WI38 (cell line): ENCODE measurements around the gene IFT122.
"Not testable (repeated sequence)": the region's sequence is repeated elsewhere in the genome, so short reads cannot be mapped to it uniquely, and the experiment has no call there.

Experiments
- H3K4me3 ChIP-seq: 2 replicates; pipeline ENCODE4 v1.5.1; 2011; ENCODE audit warnings: low read depth, mild to moderate bottlenecking, control low read depth, low read length
- TF ChIP-seq, protein P1 (sequence below): IDR thresholded peaks from 2 replicates; pipeline ENCODE4 v1.5.1; 2012; ENCODE audit warnings: low read depth, mild to moderate bottlenecking, control low read depth, low read length

The IFT122 gene

DNA sequence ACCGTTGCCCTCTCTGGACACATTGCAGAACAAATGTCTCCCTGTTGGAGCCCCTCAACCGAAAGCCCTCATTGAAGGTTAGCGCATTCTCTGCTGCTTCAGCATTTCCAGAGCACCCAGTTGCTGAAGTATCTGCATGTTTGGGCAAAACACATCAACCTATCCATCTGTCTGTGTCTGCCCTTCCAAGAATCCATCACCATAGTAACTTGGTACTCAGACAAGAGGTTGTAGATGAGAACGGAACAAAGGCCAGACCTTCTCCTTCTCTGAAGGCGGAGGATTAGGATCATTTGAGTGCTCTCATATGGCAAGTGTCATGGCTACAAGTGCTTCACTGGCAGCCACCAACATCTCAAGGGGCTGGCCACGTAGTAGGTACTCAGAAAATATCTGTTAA is 65.3 kb downstream of the IFT122 start:
- no peak overlapping the region for H3K4me3 ChIP-seq
- TF ChIP-seq, protein P1, sequence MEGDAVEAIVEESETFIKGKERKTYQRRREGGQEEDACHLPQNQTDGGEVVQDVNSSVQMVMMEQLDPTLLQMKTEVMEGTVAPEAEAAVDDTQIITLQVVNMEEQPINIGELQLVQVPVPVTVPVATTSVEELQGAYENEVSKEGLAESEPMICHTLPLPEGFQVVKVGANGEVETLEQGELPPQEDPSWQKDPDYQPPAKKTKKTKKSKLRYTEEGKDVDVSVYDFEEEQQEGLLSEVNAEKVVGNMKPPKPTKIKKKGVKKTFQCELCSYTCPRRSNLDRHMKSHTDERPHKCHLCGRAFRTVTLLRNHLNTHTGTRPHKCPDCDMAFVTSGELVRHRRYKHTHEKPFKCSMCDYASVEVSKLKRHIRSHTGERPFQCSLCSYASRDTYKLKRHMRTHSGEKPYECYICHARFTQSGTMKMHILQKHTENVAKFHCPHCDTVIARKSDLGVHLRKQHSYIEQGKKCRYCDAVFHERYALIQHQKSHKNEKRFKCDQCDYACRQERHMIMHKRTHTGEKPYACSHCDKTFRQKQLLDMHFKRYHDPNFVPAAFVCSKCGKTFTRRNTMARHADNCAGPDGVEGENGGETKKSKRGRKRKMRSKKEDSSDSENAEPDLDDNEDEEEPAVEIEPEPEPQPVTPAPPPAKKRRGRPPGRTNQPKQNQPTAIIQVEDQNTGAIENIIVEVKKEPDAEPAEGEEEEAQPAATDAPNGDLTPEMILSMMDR: no peak

DNA sequence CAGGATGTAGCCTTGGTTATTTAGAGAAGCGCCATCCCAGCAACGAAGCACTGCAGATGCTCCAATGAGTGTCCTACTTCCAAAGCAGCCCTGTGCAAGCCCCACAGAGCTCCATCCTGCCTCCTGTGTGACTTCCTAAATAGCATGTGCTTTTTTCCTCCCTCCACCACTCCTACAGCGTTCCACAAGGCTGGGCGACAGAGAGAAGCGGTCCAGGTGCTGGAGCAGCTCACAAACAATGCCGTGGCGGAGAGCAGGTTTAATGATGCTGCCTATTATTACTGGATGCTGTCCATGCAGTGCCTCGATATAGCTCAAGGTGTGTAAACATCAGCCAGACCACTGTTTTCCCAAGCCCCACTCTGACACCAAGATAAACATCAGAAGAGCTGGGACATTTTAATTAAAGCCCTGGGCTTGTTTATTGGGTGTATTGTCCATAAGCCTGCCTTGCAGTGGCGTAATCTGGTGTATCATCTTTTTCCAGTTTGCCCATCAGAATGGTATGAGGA is 66.3 kb downstream of the IFT122 start:
- TF ChIP-seq, protein P1: no peak
- no peak overlapping the region for H3K4me3 ChIP-seq

DNA sequence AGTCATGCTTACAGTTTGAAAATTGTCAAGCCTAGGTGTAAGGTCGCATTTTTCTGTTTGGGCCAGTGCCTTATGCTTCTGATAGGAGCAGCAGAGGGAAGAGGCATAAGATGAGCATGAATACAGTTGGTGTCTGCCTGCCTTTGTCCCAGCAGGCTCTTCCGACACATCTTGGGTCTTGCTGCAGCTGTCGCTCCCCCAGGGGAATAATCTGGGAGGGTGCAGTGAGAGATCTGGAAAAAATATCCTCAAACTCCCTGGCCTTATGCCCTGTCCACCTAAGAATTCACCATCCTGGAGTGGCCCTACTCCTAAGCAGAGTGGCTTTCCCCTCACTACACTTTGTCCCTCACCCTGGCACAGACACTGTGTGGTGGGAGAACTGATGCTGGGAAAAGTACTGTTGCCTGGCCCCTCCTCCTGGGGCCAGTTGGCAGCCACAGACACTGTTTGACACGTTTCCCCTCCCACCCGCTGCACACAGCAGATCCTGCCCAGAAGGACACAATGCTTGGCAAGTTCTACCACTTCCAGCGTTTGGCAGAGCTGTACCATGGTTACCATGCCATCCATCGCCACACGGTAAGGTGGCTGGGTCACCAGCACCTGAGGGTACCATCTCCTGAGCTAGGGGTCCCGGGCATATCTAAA is 67.3 kb downstream of the IFT122 start:
- no peak overlapping the region for H3K4me3 ChIP-seq
- TF ChIP-seq, protein P1: no peak

DNA sequence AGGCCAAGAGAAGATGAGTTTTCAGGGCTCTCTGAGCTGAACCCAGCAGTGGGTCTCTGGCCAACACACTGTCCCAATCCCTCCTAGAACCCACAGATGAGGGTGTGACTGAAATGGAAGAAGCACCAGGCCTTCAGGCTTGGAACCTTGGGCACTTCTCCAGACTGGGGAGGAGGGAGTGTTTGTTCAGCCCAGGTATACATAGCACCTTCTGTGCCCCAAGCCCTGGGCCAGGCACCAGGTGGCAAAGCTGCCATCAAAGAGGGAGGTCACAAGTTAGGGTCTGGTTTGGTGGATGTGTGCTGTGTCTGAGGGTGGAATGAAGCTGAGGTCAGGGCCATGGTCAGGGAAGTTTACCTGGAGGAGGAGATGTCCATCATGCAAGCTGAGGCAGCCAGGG is 72.6 kb downstream of the IFT122 start:
- H3K4me3 ChIP-seq: no peak overlapping the region
- TF ChIP-seq, protein P1: no peak

DNA sequence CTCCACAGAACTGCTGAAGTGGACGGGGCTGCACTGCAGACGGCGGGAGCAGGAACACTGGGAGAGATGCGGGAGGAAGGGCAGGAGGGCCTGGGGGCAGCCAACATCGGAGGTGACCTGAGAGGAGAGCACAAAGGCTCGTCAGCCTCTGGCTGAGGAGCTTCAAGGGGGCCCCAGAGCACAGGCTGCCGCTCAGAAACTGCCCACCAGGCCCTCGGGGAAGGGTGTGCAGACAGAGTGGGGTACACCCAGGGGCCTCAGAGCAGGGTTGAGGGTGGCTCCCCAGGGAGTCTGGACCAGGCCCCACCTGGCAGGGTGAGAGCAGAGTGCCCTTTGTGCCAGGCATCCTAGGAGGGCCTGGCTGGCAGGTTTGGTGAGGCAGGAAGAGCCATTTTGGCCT is 73.7 kb downstream of the IFT122 start:
- TF ChIP-seq, protein P1: no peak
- H3K4me3 ChIP-seq: no peak overlapping the region

DNA sequence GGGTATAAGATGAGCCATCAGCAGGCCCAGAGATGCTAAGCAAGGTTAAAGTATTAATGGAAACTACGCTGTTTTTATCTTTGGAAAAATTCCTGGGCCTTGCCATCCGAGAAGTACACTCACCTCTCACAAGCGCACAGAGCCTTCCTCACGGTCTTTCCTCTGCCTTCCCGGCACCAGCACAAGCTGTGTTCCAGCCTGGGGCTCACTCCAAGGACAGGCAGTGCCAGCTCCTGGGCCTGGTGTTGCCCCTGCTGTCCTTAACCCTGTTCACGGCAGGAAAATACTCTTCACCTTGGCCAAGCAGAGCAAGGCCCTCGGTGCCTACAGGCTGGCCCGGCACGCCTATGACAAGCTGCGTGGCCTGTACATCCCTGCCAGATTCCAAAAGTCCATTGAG is 74.1 kb downstream of the IFT122 start:
- H3K4me3 ChIP-seq: no peak overlapping the region
- TF ChIP-seq, protein P1: no peak

DNA sequence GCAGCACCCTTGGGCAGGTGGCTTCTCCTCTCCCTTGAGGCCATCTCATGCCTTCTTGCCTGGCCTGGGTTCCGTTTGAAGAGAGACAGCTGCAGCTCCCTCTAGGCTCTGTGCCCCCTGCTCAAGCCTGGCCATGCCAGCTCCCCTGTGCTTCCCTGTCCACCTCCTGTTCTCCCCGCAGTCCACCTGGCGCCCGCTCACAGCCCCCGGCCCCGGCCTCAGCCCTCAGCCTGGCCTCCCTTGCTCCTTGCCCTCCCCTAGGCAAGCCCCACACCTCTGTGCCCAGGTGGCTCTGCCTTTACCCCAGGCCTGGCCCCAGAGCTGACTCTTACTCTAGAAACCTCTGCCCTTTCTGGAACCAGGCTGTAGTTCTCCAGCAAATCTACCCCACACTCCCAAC is 74.5 kb downstream of the IFT122 start:
- no peak overlapping the region for H3K4me3 ChIP-seq
- TF ChIP-seq, protein P1: no peak

DNA sequence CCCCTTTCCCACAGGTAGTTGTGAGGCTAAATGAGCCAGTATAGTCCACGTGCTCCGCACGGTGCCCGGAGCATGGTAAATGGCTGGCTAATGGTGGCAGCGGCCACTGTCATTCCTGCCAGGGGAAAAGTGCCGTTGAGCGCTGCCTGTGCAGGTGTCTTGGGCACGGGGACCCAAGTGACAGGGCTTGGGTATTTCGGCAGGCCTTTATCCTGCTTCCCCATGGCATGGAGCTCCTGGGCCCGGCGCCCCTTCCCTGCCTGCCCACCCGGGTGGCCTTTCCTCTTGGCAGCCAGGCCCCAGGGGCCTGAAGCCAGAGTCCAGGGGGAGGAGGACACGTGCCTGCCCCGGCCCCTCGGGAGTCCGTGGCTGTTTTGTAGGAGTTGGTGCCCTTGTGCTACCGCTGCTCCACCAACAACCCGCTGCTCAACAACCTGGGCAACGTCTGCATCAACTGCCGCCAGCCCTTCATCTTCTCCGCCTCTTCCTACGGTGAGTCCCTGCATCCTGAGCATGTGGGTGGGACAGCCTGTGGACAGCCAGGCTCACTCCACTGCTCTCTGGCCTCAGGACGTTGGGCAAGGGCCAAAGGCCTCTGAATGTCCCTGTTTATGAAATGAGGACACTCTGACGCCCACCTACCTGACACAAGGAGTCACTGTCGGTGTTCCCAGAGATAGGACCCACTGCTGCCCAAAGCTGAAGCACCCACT is 75.2 kb downstream of the IFT122 start:
- not testable (repeated sequence) for H3K4me3 ChIP-seq

DNA sequence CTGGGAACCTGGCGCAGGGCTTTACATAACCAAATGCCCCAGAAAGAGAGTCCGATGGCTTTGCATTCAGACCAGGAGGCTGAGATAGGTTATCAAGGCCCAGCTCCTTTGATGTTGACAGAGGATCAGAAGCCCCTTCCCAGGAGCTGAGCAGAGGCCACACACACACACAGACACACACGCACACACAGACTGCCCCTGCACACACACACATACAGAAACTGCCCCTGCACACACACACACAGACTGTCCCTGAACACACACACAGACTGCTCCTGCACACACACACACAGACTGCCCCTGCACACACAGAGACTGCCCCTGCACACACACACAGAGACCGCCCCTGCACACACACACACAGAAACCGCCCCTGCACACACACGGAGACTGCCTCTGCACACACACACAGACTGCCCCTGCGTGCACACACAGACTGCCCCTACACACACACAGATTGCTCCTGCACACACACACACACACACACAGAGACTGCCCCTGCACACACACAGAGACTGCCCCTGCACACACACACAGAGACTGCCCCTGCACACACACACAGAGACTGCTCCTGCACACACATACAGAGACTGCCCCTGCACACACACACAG is 75.9 kb downstream of the IFT122 start:
- H3K4me3 ChIP-seq: not testable (repeated sequence)
